ENCODE data around the gene GANAB.
"Not testable (repeated sequence)": the region's sequence is repeated elsewhere in the genome, so short reads cannot be mapped to it uniquely, and the experiment has no call there.

The GANAB gene

DNA sequence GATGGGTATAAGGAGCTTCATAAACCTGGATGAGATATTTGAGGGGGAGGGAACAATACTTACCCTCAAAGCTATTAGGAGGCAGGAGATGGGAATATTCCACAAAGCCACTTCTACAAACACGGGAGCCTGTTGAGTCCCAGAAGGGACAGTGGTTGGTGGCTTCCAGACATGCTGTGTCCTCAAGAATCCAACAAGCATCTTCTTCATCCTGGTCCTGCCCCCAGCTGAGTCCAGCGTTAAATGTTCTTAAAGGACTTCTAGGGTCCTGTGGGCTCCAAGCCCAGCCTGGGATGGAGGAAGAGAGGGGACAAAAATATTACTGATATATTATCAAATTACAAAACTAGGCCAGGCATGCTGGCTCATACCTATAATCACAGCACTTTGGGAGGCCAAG lies 21.0 kb upstream of the GANAB start:
- DNase-seq (ENCODE audit: low read depth in 4 of 4, low spot score in 1 of 4), result no peak

DNA sequence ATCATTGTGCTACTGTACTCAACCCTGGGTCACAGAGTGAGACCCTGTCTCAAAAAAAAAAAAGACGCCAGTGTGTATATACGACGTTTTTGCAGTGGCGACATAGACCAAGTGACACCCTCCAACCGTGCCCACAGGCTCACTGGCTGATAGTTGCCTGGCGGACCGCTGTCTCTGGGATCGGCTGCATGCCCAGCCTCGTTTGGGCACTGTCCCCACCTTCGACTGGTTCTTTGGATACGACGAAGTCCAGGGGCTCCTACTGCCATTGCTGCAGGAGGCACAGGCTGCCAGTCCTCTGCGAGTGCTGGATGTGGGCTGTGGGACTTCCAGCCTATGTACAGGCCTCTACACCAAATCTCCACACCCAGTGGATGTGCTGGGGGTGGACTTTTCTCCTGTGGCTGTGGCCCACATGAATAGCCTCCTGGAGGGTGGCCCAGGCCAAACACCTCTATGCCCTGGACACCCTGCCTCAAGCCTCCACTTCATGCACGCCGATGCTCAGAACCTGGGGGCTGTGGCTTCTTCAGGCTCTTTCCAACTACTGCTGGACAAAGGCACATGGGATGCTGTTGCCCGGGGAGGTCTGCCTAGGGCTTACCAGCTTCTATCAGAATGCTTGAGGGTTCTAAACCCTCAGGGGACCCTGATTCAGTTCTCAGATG lies 20.0 kb upstream of the GANAB start:
- DNase-seq (ENCODE audit: low read depth in 4 of 4, low spot score in 1 of 4), result no peak

DNA sequence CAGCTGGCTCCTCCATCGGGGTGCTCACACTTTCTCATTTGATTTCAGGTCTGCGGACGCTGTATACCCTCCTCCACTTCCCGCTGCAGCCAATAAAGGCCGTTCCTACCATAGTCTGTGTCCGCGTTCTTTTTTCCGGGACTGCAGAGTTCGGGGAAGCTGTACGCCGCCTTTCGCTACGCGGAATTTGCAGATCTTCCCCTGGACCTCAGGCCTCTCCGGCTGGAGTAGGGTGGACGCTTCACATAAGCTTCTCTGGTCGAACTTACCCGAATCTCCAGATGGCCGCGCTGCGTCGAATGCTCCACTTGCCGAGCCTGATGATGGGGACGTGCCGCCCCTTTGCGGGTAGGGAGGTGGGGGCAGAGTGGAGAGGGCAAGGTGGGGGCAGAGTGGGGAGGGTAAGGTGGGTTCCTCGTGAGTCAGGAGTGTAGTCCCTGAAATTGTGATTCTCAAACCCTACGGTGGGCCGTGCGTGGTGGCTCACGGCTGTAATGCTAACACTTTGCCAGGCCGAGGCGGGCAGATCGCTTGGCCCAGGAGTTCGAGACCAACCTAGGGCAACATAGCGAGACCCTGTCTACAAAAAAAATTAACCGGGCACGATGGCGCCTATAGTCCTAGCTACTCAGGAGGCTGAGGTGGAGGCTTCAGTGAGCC lies 19.3 kb upstream of the GANAB start:
- DNase-seq (ENCODE audit: low read depth in 4 of 4, low spot score in 1 of 4), result peak in 1 of 4 experiments; percentile 45

DNA sequence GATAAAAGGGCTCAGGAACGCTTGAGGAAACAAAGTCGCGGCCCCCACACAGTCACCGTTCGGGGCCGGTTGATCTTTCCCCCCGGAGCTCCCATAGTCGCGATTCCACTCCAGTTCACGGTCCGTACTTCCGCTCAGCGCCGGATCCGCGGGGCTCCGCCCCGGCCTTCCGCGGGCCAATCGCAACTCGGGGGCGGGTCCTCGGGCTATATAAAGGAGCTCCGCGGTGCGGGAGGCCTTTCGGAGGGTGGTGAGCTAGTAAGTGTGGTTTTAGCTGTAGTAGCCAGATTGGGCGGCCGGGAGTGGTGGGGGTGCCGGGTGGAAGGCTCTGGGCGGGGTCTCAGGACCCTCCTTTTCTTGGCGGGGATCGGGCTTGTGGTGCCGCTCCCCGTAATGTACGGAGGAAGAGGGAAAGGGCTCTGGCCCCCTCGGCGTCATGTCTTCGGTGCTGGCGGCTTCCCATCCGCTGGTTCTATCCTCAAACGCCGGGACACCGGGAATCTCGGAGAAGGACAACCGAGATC lies 18.7 kb upstream of the GANAB start, which contains the start of the genes C11orf98 and CSKMT:
Gene C11orf98 (minus strand): TSS at position 136 of the 524 bp plus-strand sequence. CDS start 41 bp downstream, at position 95.
Gene CSKMT (plus strand): TSS at position 238 of the 524 bp plus-strand sequence. CDS start 568 bp downstream, outside the sequence.
- DNase-seq (ENCODE audit: low read depth in 4 of 4, low spot score in 1 of 4), result peak; percentile 88 to 97 (median 94)

DNA sequence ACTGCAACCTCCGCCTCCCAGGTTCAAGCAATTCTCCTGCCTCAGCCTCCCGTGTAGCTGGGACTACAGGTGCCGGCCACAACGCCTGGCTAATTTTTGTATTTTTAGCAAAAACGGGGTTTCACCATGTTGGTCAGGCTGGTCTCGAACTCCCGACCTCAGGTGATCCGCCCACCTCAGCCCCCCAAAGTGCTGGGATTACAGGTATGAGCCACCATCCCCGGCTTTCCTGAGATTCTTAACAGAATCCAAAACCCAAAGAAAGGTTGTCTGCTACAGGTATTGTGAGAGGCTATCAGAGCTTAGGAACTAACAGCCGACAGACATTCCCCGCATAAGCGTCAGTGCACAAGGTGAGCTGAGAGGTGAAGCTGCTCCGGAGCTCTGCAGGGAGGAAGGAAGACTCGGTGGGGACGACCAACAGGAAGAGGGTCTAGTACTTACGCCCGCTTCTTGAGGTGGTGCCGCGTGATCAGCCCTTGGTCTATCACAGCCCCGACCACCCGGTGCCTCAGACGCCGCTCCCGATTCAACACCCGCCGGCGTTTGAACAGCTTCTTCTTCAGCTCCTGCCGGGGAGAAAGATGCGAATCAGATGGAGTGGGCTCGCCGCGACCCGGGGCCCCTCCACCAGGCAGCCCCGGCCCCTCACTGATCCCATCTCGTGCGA lies 18.1 kb upstream of the GANAB start:
- DNase-seq (ENCODE audit: low read depth in 4 of 4, low spot score in 1 of 4), result no peak

DNA sequence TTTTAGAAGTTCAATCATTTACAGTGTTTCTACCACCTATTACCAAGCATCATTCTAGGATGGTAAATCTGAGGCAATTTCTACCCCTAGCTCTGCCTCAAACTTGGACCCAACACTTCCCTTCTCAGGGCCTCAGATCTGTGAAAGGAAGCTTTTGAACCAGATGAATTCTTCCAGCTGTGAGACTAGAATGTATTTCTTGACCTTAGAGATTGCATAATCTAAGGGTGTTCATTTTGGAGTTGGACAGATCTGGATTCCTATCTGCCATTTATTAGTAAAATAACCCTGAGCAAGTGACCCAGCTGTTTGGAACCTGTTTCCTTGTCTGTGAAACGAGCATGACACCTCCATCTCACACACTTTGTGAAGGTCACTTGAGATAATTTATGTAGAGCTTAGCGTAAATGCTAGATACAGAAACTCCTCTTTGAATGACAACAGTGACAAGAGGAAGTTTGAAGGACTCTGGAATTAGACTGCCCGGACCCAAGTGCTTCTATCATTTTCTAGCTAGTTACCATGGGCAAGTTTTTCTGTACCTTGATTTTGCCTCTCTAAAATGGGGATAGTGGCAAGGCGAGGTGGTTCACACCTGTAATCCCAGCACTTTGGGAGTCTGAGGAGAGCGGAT lies 10.5 kb upstream of the GANAB start:
- DNase-seq (ENCODE audit: low read depth in 4 of 4, low spot score in 1 of 4), result no peak

DNA sequence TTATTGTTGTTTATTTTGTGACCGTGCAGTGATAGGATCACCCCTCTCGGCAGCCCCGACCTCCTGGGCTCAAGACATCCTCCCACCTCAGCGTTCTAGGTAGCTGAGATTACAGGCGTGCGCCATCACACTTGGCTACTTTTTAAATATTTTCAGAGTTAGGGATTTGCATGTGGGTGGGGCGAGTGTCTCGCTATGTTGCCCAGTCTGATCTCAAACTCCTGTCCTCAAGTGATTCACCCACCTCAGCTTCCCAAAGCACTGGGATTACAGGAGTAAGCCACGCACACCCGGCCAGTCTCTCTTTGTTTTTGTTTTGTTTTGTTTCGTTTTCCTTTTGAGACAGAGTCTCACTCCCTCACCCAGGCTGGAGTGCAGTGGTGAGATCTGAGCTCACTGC lies 7.9 kb upstream of the GANAB start:
- DNase-seq (ENCODE audit: low read depth in 4 of 4, low spot score in 1 of 4), result no peak

DNA sequence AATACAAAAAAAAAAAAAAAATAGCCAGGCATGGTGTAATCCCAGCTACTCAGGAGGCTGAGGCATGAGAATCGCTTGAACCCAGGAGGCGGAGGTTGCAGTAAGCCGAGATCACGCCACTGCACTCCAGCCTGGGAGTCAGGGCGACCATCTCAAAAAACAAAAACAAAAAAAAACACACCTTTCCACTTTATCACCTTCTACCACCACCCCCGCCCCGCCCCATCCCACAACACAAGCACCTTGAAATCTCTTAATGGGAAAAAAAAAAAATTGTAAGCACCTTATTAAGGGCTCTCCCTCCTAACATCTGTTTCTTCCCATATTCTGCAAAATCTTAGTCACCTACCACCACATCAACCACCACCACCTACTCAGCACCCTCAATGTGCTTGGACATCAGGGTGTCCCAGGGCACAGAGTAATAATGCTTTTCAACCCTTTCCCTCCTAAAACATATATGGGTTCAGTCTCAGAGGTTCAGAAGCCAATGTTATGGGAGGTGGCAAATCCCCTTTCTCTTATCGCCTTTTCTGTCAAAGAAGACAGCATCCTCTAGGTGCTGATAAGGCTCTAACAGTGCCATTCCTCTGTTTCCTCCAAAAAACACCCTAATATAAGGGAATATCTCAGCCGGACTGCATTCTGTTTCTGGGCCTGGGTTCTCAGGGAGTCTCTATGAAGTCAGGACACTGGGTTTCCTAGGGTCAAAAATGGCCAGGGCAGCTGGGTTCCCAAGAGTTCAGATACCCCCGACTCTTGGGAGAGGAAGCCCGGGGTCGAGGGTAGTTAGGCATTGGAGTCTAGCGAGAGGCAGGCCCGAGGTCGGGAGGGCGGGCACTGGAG lies 6.0 kb upstream of the GANAB start:
- no peak for DNase-seq (ENCODE audit: low read depth in 4 of 4, low spot score in 1 of 4)

DNA sequence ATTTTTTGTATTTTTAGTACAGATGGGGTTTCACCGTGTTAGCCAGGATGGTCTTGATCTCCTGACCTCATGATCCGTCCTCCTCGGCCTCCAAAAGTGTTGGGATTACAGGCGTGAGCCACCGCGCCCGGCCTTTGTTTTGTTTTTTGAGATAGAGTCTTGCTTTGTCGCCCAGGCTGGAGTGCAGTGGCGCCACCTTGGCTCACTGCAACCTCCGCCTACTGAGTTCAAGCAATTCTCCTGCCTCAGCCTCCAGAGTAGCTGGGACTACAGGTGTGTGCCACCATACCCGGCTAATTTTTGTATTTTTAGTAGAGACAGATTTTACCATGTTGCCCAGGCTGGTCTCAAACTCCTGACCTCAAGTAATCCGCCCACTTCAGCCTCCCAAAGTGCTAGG lies 3.9 kb upstream of the GANAB start:
- DNase-seq (ENCODE audit: low read depth in 4 of 4, low spot score in 1 of 4), result not testable (repeated sequence)

DNA sequence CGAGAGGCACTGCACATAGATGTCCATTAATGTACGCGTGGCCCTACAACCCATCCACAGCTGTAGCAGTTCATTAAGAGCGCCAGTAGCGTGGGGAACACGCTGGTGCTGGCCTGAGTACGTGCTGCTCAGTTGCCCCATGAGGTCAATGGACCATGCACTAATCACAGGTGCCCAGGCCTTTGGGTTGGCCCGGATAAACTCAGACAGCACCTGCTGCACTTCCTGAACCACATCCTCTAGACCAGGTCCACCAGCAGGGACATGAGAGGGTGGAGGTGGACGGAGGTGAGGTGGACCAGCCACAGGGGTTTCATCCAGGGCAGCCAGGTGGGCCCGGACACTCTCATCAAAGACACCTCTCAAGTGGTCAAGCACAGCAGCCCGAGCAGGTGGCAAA lies 3.1 kb upstream of the GANAB start:
- DNase-seq (ENCODE audit: low read depth in 4 of 4, low spot score in 1 of 4), result no peak

DNA sequence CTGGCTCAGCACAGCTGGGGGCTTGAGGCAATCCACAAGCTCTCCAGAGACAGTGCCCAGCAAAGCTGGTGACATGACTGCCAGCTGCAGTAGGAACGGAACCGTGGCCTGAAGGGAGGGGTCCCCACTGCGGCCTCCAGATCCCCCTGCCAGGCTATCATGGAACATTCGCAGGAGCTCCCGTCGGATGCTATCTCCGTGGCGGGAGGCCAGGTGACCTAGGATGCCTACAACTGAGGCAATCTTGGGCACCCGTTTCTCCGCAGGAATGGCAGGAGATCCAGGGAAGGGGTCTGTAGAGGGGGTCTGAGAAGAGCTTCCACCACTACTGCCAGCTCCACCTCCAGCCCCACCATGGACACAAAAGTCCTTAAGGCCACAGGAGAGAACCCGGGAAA lies 2.6 kb upstream of the GANAB start:
- DNase-seq (ENCODE audit: low read depth in 4 of 4, low spot score in 1 of 4), result no peak

DNA sequence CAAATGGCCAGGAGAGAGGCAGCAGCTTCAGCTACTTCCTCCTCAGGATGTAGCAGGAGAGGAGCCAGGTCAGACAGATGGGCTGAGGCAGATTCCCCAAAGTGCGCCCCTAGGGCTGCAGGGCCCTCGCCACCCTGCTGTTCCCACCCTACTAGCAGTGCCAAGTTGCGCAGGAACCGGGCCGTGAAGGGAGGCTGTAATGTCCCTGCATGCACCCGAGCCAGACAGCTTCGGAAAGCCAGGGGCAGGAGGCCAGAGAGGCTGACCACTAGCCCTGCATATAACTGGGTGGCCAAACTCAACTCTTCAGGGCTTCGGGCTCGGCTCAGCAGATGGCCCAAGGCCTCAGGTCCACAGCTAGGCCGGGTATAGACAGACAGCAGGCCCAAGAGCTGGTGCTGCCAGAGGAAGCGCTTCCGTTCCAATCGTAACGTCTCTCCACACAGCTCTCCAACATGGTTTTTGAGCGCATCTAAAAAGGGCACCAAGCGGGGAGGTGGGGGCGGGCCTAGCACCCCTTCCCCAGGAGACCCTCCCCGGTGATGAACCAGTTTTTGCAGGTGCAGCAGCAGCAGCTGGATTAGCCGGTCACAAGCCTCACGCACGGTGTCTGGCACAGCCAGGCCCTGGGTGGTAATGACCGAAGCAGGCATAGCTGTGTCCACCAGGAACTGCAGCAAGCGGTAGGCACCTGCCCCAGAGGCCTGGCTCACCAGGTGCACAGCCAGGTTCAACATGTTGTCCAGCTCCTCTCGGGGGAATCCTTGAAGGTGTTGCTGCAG lies 2.0 kb upstream of the GANAB start:
- DNase-seq (ENCODE audit: low read depth in 4 of 4, low spot score in 1 of 4), result no peak

DNA sequence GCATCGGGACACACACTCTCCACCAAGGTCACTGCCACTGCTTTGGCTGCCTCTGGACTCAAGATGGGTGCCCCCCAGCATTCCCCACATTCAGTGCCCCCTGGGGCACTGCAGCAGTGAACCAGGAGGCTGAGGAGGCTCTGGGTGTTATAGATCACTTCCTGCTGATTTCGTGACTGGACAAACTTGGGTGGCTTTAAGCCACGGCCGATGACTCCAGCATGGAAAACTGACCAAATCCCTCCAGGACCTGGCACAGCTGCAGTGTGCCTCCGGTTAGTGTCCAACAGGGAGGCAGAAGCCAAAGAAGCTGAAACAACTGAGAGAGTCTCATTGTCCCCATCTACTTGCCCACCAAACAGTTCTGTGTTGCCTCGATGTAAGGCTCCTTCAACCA lies 1.2 kb upstream of the GANAB start:
- no peak for DNase-seq (ENCODE audit: low read depth in 4 of 4, low spot score in 1 of 4)

DNA sequence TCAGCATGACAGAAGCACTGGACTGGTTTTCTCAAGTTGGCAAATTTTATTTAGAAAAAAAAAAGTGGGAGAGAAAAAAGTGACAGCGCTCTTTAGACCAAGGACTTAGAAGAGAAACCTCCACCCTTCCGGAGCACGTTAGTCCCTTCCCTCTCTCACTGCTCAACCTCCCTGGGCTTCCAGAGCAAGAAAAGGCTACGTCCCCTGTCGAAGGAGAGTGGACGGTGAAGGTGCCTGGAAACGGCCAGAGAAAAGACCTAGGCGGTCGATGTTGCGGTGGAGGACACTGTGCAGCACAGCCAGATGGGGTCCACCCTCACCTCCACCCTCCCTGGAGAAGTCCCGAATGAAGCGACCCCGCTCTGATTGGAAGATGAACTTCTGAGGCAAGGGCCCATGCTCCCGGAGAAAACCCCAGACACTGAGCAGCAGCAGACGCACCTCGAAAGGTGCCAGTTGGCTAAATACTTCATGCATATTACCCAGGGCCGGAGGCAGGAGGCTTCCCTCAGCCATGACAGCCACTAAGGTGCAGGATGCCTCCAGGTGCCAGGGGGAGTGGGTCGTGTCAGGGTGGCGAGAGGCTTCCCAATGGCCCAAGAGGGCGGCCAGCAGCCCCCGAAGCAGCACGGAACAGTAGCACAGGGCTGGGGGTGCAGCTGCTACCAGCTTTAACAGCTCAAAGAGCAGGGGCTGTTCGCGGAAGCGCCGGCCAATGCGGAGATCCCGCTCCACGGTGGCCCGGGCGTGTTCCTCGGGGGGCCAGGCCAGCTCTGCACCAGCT lies 604 bp upstream of the GANAB start:
- no peak for DNase-seq (ENCODE audit: low read depth in 4 of 4, low spot score in 1 of 4)

DNA sequence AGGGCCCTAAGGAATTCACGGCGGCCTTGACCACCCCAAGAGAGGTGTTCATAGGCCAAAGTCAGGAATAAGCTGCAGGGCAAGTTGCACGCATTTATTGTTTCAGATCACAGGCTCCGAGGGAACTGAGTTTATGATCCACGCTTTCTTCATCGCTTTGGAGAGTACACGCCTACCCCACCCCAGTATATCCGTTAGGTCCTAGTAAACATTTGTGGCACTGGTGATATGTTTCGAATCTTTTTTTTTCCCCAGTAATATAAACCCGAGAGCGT lies 805 bp downstream of the GANAB start:
- no peak for DNase-seq (ENCODE audit: low read depth in 4 of 4, low spot score in 1 of 4)

DNA sequence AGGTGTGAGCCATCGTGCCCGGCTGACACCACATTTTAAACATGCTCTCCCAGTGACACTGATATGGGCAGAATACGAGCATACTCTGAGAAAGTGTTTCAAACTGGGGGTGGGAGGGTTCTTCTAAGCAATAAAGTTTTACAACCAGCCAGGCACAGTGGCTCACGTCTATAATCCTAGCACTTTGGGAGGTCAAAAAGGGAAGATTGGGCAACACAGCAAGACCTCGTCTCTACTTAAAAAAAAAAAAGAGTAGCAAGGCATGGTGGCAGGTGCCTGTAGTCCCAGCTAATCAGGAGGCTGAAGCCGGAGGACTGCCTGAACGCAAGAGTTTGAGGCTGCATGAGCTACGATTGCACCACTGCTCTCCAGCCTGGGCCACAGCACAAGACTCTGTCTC lies 2.2 kb downstream of the GANAB start:
- DNase-seq (ENCODE audit: low read depth in 4 of 4, low spot score in 1 of 4), result no peak

DNA sequence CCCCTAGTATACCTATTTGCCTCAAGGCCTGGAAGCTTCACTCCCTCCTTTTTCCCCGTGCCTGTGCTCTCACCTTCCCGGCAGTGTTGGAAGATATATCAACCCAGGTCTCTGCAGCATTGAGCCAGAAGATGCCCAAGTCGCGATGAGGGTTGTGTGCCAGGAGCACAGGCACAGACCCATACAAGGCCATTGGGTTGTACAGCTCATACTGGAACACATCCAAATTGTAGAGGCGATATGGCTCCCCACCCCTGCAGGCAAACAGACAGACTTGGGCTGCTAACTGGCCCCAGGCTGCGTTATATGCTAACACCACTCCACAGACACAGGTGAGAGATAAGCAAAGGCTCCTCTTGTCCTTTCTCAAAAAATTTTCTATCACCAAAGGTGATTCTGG lies 13.9 kb downstream of the GANAB start:
- no peak for DNase-seq (ENCODE audit: low read depth in 4 of 4, low spot score in 1 of 4)

DNA sequence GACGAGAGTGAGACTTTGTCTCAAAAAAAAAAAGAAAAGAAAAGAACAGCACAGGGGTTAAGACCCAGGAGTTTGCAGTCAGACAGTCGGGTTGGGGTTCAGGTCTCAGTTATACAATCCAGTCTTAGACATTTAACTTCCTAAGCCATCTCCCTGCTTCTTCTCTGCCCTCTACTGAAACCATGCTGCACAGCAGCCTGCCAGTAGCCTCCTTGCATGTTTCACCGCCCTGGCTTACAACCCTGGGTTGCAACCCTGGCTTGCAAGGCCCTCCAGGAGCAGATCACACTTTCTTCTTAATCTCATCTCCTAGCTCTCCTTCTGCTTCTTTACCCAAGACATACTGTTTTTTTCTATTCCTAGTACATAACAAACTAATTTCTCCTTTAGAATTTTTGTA lies 18.7 kb downstream of the GANAB start:
- DNase-seq (ENCODE audit: low read depth in 4 of 4, low spot score in 1 of 4), result no peak

DNA sequence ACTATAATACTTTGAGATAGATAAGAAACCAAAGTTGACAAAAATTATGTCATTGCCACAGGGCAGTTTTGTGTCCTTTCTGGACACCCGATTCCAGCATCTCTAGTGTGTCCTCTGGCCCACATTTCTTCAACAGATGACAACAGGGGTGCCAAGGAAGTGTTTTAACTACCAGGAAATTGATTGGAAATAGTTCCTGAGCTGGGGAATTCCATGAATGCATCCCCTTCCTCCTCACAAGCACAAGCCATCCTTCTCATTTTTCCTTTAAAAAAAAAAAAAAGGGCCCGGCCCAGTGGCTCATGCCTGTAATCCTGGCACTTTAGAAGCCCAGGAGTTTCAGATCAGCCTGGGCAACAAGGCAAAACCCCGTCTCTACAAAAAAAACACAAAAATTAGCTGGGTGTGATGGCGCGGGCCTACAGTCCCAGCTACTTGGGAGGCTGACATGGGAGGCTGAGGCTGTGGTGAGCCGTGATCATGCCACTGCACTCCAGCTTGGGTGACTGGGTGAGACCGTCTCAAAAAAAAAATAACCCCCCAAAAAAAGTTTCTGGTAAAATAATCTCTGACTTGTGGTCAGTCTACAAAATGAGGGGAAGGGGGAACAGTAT lies 23.8 kb downstream of the GANAB start:
- no peak for DNase-seq (ENCODE audit: low read depth in 4 of 4, low spot score in 1 of 4)

Data from stimulated activated CD4-positive, alpha-beta T cell treated with anti-CD3 and anti-CD28 coated beads, Interleukin-1b, Interleukin-23, amount 100 ng/mL, for 24 hours (primary cell).